Suprapubic skin (tissue), 4 donors: ENCODE measurements around the gene PRDM1. TPM values are rescaled to one million over a fixed set of nuclear protein-coding genes. Genes with fewer than 3 reads are reported as not detected.

Experiments
- DNase-seq, 2 donors: peaks; one replicate each; pipeline ENCODE4 v3.0.0-alpha.2; 2019; ENCODE audit warnings: low spot score in 2 of 2
- H3K27ac ChIP-seq: fragments of 200-600 bp; sonication (generic); one replicate; pipeline ENCODE4 v1.5.1; 2019
- H3K27me3 ChIP-seq: fragments of 200-600 bp; sonication (generic); one replicate; pipeline ENCODE4 v1.5.1; 2019
- H3K36me3 ChIP-seq: fragments of 200-600 bp; sonication (generic); one replicate; pipeline ENCODE4 v1.5.1; 2019
- H3K4me1 ChIP-seq: fragments of 200-600 bp; sonication (generic); one replicate; pipeline ENCODE4 v1.5.1; 2019
- H3K4me3 ChIP-seq: fragments of 200-600 bp; sonication (generic); one replicate; pipeline ENCODE4 v1.5.1; 2019; ENCODE audit warnings: mild to moderate bottlenecking
- H3K9me3 ChIP-seq: fragments of 200-600 bp; sonication (generic); one replicate; pipeline ENCODE4 v1.5.1; 2019
- EP300 ChIP-seq: sonication (generic); formaldehyde crosslinking; IDR thresholded peaks from one replicate; pipeline ENCODE4 v1.6.1; 2017; ENCODE audit warnings: antibody characterized with exemption
- POLR2A ChIP-seq, 2 donors: fragments of 450-650 bp; IDR thresholded peaks; one replicate each; pipeline ENCODE4 v1.6.1; 2017; ENCODE audit warnings: antibody characterized with exemption in 2 of 2, mild to moderate bottlenecking in 2 of 2, moderate library complexity in 2 of 2
- POLR2AphosphoS5 ChIP-seq, 3 donors: sonication (generic); formaldehyde crosslinking; IDR thresholded peaks; one replicate each; pipeline ENCODE4 v1.6.1; 2017; ENCODE audit warnings: antibody characterized with exemption in 3 of 3
- WGBS: methylation state at CpG from one replicate; pipeline ENCODE4 v1.1.5; 2018; 5-methylcytosine and 5-hydroxymethylcytosine counted together
- total RNA-seq, 4 donors: library from RNA; depleted of rRNA; stranded (reverse); fragments of >200 nt; gene quantifications; one replicate each; pipeline ENCODE4 v1.1.0, GENCODE V29; 2016
- TF ChIP-seq, protein P1 (sequence below), 2 donors: fragments of 200-600 bp in 1 of 2; fragments of 450-650 bp in 1 of 2; sonication (generic) in 1 of 2; IDR thresholded peaks; one replicate each; pipeline ENCODE4 v1.5.1; 2016 to 2019; ENCODE audit warnings: antibody characterized with exemption in 2 of 2, mild to moderate bottlenecking in 1 of 2, moderate library complexity in 1 of 2

PRDM1 gene
- total RNA-seq, 4 donors from 2014 or later: 10.9 to 47.7 (median 27.8) TPM

DNA sequence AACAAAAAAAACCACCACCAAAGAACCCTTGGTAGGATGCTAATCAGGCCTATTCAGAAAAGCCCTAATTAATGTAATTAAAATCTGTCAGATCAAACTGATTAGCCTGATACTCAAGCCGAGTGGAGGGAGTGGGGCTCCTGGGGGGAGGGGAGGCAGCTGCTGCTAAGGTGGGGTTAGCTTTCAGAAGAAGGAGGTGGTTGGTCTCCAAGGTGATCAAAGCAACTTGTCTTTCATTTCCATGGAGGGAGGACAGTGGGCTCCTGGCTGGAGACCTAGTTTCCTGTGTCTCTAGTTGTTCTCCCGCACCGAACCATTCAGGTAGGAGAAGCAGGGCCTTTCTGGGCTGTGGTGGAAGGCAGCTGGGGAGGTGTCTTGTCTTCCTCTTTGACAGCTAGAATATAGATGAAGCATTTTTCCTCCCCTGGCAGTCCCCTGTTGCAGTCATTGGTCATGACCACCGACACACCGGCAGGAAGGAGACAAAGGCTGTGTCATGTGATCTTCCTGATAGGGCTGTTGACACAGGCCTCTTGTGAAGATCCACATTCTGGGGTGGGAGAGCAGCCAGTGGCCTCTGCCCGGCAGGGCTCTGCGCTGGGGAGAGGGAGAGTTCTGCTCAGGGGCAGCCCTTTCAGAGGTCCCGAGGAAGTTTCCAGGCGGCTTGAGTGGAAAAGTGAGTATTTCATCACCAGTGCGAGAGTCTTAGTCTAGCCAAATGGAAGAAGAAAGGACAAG is 39.9 kb upstream of the PRDM1 start:
- Histone ChIP-seq H3K27me3 (no peaks in the 10 kb centered on the region), H3K36me3 (no peaks in the 10 kb centered on the region), H3K4me1 (no peaks in the 10 kb centered on the region), H3K27ac (no peak overlapping the region), H3K9me3 (no peaks in the 10 kb centered on the region), H3K4me3 (no peak overlapping the region)
- DNase-seq: no peak
- 88% methylated on average over 10 of the region's 10 CpGs for WGBS
- no peak for TF ChIP-seq POLR2AphosphoS5 (IDR thresholded peaks at IDR 0.05)
- TF ChIP-seq POLR2A (IDR thresholded peaks at IDR 0.05): no peak

DNA sequence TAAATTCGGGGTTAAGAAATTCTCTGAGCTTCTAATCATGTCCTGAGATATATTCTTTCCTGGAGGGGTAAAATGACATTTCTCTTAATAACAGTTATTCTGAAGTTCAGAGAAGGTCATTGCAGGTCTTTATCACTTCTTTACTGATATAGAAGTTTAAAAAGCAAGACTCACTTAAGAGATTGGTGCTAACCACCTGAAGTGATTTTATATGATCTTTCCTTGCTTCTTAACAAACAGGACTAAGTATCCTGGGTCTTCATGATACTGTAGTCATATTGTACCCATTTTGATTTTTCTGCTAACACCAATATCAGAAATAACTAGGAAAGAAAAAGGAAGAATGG is 39.3 kb upstream of the PRDM1 start:
- no peak for DNase-seq
- H3K4me3 ChIP-seq: no peak overlapping the region
- no peaks in the 10 kb centered on the region for H3K4me1 ChIP-seq
- 92% methylated on average over 1 of the region's 1 CpG for WGBS
- no peaks in the 10 kb centered on the region for H3K36me3 ChIP-seq
- H3K9me3 ChIP-seq: no peaks in the 10 kb centered on the region
- TF ChIP-seq, protein P1, sequence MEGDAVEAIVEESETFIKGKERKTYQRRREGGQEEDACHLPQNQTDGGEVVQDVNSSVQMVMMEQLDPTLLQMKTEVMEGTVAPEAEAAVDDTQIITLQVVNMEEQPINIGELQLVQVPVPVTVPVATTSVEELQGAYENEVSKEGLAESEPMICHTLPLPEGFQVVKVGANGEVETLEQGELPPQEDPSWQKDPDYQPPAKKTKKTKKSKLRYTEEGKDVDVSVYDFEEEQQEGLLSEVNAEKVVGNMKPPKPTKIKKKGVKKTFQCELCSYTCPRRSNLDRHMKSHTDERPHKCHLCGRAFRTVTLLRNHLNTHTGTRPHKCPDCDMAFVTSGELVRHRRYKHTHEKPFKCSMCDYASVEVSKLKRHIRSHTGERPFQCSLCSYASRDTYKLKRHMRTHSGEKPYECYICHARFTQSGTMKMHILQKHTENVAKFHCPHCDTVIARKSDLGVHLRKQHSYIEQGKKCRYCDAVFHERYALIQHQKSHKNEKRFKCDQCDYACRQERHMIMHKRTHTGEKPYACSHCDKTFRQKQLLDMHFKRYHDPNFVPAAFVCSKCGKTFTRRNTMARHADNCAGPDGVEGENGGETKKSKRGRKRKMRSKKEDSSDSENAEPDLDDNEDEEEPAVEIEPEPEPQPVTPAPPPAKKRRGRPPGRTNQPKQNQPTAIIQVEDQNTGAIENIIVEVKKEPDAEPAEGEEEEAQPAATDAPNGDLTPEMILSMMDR (IDR thresholded peaks at IDR 0.05): no peak
- no peak overlapping the region for H3K27ac ChIP-seq
- H3K27me3 ChIP-seq: no peaks in the 10 kb centered on the region

DNA sequence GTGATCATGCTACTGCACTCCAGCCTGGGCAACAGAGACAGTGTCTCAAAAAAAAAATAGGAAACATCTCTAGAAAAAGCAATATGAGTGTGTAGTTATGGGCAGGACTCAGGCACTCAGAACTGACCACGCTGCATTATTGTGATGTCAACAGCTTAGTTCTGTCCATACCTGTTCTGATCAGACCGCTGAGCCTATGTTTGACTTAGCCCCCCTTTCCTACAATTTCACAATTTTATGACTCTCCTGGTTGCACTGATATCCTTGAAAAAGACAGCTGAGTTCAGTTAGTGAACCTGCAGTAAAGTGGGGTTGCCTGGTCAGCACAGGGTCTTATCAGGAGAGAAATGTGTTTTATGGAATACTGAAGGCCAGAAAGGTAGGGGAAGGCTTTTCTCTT is 37.8 kb upstream of the PRDM1 start:
- no peak overlapping the region for H3K4me3 ChIP-seq
- no peak overlapping the region for H3K27ac ChIP-seq
- no peaks in the 10 kb centered on the region for H3K4me1 ChIP-seq
- no peaks in the 10 kb centered on the region for H3K27me3 ChIP-seq
- TF ChIP-seq, protein P1 (IDR thresholded peaks at IDR 0.05): no peak
- TF ChIP-seq POLR2A (IDR thresholded peaks at IDR 0.05): no peak
- TF ChIP-seq POLR2AphosphoS5 (IDR thresholded peaks at IDR 0.05): no peak
- no peak for TF ChIP-seq EP300
- H3K36me3 ChIP-seq: no peaks in the 10 kb centered on the region
- DNase-seq: no peak
- WGBS: 94% methylated on average over 2 of the region's 2 CpGs
- H3K9me3 ChIP-seq: no peaks in the 10 kb centered on the region

DNA sequence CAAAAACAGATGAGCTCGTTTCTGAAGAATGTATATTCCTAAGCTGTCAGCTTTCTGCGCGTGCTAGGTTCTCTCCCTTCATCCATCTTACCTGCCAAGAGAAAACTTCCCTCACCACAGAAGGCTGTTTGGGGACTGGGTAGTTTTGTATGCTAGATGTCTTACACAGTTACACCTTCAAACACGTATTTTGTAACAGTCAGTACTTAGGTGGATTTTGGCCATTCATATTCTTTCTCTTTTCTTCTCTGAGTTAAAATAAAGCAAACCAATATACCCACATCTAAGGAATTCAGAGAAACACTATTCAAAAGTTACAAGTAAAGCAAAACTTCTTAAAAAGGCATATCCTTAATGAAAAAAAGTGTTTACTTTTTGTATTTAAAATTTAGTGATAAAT is 35.6 kb upstream of the PRDM1 start:
- no peaks in the 10 kb centered on the region for H3K4me1 ChIP-seq
- TF ChIP-seq, protein P1 (IDR thresholded peaks at IDR 0.05): no peak
- no peak for TF ChIP-seq EP300
- no peak for TF ChIP-seq POLR2A (IDR thresholded peaks at IDR 0.05)
- no peak for TF ChIP-seq POLR2AphosphoS5 (IDR thresholded peaks at IDR 0.05)
- DNase-seq: no peak
- no peak overlapping the region for H3K4me3 ChIP-seq
- no peaks in the 10 kb centered on the region for H3K36me3 ChIP-seq
- no peaks in the 10 kb centered on the region for H3K27me3 ChIP-seq
- H3K27ac ChIP-seq: no peak overlapping the region
- WGBS: 85% methylated on average over 4 of the region's 4 CpGs
- no peaks in the 10 kb centered on the region for H3K9me3 ChIP-seq

DNA sequence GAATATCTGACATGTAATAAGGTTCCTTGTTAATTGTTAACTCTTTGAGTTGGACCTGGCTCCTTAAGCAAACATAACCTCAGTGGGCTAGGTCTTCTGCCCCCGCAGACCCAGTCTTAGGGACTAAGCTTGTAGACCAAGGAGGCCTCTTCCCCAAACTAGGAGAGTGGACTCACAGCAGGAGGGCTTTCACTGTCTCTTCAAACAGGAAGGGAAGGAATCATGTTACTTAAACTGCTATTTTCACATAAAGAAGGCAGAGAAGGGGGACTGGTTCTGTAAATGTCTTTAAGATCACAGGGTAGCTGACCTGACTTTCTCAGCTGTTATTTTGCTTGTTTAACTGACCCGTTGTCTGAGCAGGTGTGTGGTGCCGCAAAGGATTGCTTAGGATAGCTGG is 34.9 kb upstream of the PRDM1 start:
- TF ChIP-seq EP300: no peak
- TF ChIP-seq POLR2A (IDR thresholded peaks at IDR 0.05): no peak
- WGBS: 83% methylated on average over 3 of the region's 3 CpGs
- H3K4me3 ChIP-seq: no peak overlapping the region
- H3K27ac ChIP-seq: no peak overlapping the region
- no peaks in the 10 kb centered on the region for H3K4me1 ChIP-seq
- DNase-seq: no peak
- H3K27me3 ChIP-seq: no peaks in the 10 kb centered on the region
- no peaks in the 10 kb centered on the region for H3K36me3 ChIP-seq
- no peaks in the 10 kb centered on the region for H3K9me3 ChIP-seq

DNA sequence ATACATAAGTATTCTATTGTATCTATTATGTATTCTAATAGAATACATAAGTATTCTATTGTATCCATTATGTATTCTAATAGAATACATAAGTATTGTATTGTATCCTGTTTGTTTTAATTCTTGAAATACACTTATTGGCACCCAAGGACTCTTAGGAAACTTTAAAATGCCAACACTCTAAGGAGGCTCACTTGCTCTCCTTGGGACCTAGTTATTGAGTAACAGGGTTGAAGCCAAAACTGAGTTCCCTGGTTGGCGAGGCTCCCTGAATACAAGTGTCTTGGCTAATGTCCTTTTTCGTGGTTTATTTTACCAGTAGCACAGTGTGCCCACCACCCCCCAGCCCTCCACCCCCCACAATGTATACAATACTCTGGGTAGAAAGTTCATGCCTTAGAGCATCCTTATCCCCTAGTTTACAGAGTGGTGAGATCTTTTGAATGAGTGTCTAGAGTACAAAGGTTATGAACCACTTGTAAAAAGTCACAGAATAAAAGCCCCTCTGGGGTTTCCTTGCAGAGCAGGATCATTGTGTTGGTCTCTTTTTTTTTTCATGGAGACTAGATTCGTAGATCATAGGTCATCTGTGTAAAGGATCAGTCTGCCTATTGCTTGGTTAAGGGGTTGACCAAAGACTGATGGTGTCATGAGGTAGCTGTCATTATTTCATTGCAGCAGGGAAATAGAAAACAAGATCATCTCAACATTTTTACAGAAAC is 32.5 kb upstream of the PRDM1 start:
- no peaks in the 10 kb centered on the region for H3K9me3 ChIP-seq
- no peak overlapping the region for H3K4me3 ChIP-seq
- no peaks in the 10 kb centered on the region for H3K36me3 ChIP-seq
- 82% methylated on average over 3 of the region's 3 CpGs for WGBS
- DNase-seq: no peak
- H3K4me1 ChIP-seq: peaks cover 10% of the 10 kb centered on the region
- H3K27me3 ChIP-seq: no peaks in the 10 kb centered on the region
- no peak overlapping the region for H3K27ac ChIP-seq
- TF ChIP-seq EP300 (no peak), POLR2A (IDR thresholded peaks at IDR 0.05) (no peak), POLR2AphosphoS5 (IDR thresholded peaks at IDR 0.05) (no peak)
- TF ChIP-seq, protein P1 (IDR thresholded peaks at IDR 0.05): no peak
